Stimulated activated CD4-positive, alpha-beta T cell treated with anti-CD3 and anti-CD28 coated beads, Interleukin-2, amount 100 ng/mL, for 4 hours (primary cell): ENCODE measurements around the gene FAM24B.
"Not testable (repeated sequence)": the region's sequence is repeated elsewhere in the genome, so short reads cannot be mapped to it uniquely, and the experiment has no call there.

Experiments
- DNase-seq: peaks from one replicate; pipeline ENCODE4 v3.0.0-alpha.2; 2020; ENCODE audit warnings: low read depth

Gene FAM24B

DNA sequence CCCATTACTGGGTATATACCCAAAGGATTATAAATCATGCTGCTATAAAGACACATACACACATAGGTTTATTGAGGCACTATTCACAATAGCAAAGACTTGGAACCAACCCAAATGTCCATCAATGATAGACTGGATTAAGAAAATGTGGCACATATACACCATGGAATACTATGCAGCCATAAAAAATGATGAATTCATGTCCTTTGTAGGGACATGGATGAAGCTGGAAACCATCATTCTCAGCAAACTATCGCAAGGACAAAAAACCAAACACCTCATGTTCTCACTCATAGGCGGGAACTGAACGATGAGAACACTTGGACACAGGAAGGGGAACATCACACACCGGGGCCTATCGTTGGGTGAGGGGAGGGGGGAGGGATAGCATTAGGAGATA, 21.3 kb downstream of the FAM24B start:
- not testable (repeated sequence) for DNase-seq

DNA sequence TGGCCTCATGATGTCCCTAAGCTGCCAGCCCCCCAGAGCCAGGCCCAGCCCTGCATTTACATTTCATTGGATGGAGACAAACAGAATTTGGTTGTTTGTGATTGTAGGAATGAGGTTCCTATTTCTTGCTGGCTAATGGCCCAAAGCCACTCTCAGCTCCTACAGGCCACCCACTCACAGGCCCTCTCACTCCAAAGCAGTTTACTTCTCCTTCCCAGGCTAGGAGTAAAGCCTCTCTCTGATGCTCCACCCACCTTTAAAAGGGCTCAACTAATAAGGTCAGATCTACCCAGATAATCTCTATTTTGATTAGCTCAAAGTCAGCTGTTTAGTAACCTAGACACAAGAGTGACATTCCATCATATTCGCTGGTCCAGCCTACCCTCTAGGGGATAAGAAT, 22.5 kb downstream of the FAM24B start:
- DNase-seq = no peak

DNA sequence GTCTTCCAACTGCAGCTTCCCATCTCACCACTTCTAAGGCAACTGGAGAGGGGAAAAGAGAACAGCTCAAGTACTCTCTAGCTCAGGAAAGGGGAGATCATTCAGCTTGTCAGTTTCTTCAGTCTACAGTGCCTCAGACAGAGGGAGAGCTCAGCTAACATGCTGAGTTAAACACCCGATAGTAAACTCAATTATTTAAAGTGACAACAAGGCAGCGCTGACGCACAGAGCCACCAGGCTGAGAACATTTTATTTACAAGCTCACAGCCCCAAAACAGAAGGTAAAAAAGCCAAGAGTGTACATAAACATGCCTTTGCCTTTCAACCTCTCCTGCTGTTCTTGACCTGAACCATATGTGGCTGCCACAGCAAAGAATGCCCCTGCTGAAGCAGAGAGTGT, 23.6 kb downstream of the FAM24B start:
- DNase-seq = no peak

GRCh38 chr10:122854648-122855047, 24.7 kb downstream of the FAM24B start:
- no peak for DNase-seq

GRCh38 chr10:122853665-122854313, 25.6 kb downstream of the FAM24B start:
- no peak for DNase-seq

DNA sequence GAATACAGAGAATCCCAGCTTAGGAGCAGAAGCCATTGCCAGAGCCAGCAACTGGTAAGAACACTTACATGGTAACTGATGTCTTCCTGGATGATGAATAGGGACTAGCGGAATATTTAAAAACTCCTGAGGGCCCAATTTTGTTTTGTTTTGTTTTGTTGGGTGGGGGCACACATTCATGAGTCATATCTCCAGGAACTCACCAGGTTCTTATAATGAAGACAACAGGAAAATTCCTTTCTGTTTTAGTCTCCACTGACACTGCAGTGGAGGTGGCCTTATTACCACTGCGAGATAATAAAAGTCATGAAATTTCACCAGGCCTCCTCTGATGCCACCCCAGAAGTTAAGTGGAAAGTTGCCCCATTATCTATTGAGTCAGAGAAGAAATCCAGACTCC, 27.1 kb downstream of the FAM24B start:
- DNase-seq = no peak

DNA sequence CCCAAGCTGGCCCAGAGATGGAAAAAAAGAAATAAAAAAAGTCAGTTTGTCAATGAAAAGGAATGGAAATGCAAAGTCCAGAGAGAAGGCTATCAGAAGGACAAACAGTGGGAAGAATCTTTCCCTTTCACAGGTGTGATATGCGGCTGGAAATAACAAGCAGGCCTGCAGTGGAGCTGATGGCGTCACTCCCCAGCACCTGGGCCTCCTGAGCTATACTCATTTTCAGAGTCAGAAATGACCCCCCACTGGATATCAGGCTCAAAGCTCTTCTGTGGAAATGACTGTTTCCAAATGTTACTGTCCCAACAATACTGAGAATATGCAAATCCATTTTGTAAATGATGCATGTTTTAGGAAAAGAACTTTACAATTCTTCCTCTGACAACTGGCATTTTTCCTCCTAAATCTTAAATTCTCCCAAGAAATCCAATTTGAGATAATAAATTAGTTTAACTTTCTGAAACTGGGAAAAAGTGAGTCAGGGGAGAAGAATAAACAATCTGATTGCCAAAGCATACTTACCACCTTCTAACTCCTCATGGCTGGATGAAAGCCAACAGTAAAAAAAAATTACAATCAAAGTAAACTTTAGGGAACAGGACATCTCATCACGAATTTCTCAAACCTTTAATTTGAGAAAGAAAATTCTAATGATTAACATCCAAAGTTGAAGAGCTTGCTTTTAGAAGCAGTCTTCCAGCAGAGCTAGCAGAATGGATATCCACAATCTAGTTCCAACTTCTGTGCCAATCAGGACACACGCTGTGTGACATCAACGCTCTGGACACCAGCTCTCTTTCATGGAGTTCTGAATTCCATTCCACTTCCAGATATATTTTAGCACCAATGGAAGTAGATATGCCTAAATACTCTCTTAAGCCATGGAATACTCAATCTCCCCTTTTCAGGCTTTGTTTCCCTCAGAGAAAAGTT, 28.4 kb downstream of the FAM24B start:
- DNase-seq = no peak

DNA sequence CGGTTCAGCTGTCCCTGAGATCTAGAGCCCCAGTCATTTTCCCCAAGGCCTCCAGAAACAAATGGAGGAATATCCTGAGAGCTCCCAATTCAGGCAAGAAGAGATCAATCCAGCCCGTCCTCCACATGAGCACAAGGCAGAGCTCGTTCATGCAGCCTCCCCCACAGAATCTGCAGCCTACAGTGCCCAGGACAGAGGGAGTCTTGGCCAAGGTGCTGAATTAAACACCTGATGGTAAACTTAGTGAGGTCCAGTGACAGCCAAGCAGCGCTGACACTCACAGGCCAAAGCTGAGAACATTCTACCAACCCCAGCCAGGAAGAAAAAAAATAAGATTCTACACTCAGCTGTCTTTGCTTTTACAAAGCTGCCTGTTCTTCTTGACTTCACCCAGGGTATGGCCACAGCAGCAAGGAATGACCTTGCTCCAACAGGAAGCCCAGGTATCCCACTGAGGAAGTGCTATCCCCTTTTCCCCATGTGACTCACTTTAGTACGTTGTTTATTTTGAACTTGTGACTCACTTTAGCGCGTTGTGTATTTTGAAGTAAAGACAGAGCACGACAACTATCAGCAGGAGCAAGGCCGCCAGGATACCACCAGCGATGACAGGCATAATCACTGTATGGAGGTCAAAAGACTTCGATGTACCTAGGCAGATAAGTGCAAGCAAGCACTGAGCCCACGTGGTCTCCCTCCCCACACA, 29.3 kb downstream of the FAM24B start:
- no peak for DNase-seq

DNA sequence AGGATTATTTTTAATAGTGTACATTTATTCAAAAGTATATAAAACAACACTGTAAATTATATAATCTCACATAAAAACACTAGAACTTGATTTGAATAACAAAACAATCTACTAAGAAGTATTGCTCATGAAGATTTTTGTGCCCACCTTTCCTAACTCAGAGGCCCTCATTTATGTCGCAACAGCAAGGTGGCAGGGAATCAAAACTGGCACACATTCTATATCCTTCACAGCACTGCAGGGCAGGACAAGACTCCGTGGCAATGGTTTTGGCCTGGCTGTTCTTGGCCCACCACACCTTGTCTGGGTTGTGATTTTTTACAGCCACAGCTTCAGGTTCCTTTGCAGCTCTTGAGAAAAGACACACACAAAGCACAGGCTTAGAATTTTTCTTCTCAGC, 30.3 kb downstream of the FAM24B start:
- no peak for DNase-seq

GRCh38 chr10:122847782-122848604, 31.4 kb downstream of the FAM24B start:
- DNase-seq = no peak

DNA sequence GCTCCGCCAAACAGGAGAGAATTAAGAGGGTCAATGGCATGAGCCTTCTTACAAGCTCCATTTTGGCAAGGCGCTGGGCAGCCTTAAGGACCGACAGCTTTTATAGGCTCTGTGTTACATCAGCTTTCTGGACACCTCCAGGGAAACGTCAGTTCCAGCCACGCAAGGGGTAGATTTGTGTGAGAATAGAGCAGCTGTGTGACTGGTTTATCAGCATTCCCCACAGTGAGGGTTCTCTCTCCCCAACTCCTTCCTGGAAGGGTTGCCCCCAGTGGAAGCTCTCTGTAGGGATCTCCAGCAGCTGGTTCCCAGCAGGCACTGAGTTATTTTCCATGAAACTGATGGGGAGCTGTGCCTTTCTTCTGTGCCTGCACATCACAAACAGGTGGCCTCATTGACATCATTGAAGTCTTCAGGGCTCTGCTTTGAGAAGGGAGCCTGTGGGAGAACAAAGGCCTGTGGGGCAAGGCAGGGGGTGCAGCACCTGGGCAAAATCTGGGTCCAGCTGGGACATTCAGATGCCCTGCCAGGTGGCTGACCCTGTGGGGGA, 33.5 kb downstream of the FAM24B start, which contains the start of gene CUZD1:
Gene CUZD1, minus strand, starts transcription at position 75 of the 550 bp plus-strand sequence. Its CDS starts 14 bp downstream, at position 61.
- no peak for DNase-seq

DNA sequence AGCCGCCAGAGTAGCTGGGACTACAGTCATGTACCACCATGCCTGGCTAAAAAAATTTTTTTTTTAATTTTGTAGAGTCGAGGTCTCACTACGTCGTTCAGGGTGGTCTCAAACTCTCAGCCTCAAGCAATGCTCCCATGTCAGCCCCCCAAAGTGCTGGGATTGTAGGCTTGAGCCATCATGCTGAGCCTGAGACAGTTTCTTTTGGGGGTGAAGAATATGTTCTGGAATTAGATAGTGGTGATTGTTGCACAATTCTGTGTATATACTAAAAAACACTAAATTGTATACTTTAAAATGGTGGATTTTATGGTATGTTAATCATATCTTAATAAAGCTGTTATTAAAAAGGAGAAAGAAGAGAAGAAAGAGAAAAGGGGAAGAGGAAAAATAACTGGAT, 35.2 kb downstream of the FAM24B start:
- DNase-seq = no peak

DNA sequence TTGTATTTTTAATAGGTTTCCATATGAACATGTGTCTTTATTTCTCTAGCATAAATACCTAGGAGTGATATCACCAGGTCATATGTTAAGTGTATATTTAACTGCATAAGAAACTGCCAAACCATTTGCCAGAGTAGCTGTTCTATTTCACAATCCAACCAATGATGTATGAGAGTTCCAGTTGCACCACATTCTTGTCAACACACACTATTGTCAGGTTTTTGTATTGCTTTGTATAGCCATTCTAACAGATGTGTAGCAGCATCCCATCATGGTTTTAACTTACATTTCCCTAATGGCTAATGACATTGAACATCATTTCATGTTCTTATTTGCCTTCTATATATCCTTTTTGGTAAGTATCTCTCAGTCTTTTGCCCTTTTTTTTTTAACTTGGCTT, 37.8 kb downstream of the FAM24B start:
- no peak for DNase-seq

GRCh38 chr10:122839505-122839904, 39.9 kb downstream of the FAM24B start:
- no peak for DNase-seq

- no peak for DNase-seq
These were observed 40.5 kb downstream of the FAM24B start for GRCh38 chr10:122838880-122839279.

- no peak for DNase-seq
These were observed 43.5 kb downstream of the FAM24B start for GRCh38 chr10:122835908-122836307.

- DNase-seq = no peak
These were observed 48.4 kb downstream of the FAM24B start for GRCh38 chr10:122830965-122831353.

DNA sequence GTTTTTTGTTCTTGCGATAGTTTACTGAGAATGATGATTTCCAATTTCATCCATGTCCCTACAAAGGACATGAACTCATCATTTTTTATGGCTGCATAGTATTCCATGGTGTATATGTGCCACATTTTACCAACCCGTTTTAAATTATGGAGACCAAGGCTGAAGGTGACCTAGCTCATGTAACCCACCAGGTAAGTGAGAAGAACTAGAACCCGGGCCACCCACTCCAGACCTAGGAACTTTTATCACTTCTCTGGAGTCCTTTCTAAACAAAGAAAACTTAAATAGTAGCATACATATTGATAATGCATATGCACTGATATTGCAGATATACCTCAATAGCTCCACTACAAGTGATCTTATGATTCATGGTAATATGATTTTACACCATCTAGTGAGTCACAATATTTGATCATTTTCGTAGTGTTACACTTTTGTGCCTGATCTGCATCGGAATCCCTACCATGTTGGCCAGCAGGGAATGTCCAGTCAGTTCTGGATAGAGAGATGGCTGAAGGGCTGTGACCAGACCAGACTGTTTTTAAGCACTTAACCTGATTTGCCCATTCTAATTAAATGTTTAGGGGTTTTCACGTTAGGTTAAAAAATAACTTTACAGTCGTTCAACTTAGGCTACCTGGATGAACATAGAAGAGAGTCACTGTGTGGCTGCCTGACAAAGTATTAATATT, 49.0 kb downstream of the FAM24B start:
- DNase-seq = no peak

DNA sequence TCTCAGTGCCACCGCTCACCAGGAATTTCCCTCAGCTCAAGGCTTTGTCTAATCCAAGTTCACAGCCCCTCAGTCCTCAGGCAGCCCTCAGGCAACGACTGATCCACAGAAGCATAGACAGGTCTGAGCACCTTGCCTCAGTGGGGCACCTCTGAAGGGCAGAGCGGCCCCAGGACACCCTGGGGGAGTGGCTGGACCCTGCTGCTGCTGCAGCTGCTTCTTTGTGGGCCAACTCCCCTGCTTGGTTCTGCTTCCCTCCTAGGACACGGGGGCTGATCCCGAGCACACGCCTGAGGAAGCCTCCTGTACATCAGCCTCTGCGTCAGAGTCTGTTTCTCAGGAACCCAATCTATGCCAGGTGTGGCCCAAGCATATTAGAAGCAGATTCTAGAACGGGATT, 49.9 kb downstream of the FAM24B start:
- DNase-seq = no peak

DNA sequence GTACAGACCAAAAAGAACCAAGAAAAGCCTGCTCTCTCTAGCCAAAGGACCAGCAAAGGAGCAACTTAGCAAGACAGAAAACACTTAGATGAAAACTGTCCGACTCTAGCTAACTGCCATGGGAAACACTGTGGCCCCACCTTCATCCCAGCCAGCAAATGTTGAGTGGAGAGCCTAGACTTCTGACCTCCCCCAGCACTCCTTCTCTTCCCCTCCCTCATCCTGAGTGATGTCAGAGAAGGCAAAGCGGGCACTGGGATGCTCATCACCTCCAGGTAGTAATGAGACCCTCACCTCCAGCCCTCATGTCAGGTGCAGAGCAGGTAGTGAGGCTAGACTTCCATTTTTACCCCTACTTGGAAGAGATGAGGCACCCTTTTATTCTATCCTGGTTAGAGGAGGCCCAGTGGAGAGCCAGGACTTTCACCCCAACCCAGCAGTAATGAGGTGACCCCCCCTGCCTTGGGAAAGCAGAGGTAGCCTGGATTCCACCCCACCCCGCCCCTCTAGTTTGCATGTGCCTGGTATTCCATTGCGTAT, 50.6 kb downstream of the FAM24B start:
- no peak for DNase-seq

GRCh38 chr10:122827302-122827701, 52.1 kb downstream of the FAM24B start:
- no peak for DNase-seq
